HG02678 (cell line): ENCODE measurements around the gene CSNK1G1.
"Not testable (repeated sequence)": the region's sequence is repeated elsewhere in the genome, so short reads cannot be mapped to it uniquely, and the experiment has no call there.

ENCODE experiments used
- ATAC-seq: cut with Tn5 transposase; IDR thresholded peaks from one replicate; pipeline ENCODE4 v1.9.1; 2021; ENCODE audit warnings: mild to moderate bottlenecking, moderate library complexity; ENCODE audit not compliant: unreplicated experiment

Gene CSNK1G1

DNA sequence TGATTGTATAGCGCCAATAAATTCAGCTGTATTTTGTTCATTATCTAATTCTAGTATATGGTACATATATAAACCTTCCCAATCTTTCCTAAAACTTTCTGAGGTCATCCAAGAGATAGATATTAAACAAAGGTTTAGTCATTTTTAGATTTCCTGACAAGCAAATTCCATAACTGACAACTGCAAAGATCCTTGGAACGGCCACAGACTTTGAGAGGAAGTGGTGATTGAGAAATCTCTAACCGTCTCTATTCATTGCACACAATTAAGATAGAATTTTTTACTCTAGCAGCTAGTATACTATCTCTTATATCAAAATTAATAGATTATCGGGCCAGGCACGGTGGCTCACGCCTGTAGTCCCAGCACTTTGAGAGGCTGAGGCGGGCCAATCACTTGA, 4.7 kb downstream of the CSNK1G1 start:
- no peak for ATAC-seq

GRCh38 chr15:64349375-64349774, 6.6 kb downstream of the CSNK1G1 start:
- ATAC-seq: no peak

- ATAC-seq: no peak
Observed at GRCh38 chr15:64348455-64348854, 7.5 kb downstream of the CSNK1G1 start.

DNA sequence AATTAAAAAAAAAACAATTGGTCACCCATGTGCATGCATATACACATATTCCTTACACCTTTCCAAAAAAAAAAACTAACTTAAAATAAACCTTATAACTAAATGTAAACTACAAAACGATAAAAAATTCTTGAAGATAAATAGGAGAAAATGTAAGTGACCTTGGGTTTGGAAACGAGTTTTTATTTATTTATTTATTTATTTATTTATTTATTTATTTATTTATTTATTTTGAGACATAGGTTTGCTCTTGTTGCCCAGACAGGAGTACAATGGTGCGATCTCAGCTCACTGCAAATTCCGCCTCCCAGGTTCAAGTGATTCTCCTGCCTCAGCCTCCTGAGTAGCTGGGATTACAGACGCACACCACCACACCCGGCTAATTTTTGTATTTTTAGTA, 9.7 kb downstream of the CSNK1G1 start:
- ATAC-seq: not testable (repeated sequence)

GRCh38 chr15:64344651-64345294, 11.2 kb downstream of the CSNK1G1 start:
- ATAC-seq: no peak

DNA sequence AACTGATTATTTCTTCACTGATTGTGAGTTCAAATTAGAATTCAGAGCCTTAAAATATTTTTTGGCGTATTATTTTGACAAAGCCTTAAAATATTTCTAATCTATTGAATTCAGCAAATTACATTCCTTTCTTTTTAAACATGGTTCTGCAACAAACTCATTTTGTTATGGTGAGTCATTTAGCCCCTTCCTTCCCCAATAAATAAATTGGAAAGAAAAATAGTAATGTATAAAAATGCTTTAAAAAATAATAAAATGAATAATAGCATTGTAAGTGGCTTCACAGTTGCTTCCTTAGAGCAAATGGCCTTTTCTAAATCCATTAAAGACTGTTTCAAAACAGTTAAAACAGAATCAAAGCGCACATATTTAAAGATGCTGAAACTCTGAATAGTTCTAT, 12.1 kb downstream of the CSNK1G1 start:
- no peak for ATAC-seq

- no peak for ATAC-seq
Observed at GRCh38 chr15:64343222-64343621, 12.8 kb downstream of the CSNK1G1 start.

- no peak for ATAC-seq
Observed at GRCh38 chr15:64341961-64342360, 14.0 kb downstream of the CSNK1G1 start.

DNA sequence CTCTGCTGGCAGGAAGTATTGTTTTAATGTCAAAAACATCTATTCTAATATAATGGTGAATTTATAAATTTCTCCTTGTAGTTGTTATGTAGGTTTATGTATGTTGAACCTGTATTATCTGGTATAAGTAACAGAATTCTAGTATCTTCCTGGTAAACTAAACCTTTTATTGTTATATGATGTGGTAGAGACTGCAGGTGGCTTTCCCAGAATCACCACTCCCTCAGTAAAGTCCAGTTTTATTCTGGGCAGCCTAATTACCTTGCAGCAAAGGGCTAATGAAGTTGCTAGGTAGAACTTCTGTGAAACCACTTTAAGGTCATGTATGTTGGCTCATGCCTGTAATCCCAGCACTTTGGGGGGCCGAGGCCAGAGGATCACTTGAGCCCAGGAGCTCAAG, 15.6 kb downstream of the CSNK1G1 start:
- no peak for ATAC-seq

GRCh38 chr15:64337761-64338160, 18.2 kb downstream of the CSNK1G1 start:
- no peak for ATAC-seq

DNA sequence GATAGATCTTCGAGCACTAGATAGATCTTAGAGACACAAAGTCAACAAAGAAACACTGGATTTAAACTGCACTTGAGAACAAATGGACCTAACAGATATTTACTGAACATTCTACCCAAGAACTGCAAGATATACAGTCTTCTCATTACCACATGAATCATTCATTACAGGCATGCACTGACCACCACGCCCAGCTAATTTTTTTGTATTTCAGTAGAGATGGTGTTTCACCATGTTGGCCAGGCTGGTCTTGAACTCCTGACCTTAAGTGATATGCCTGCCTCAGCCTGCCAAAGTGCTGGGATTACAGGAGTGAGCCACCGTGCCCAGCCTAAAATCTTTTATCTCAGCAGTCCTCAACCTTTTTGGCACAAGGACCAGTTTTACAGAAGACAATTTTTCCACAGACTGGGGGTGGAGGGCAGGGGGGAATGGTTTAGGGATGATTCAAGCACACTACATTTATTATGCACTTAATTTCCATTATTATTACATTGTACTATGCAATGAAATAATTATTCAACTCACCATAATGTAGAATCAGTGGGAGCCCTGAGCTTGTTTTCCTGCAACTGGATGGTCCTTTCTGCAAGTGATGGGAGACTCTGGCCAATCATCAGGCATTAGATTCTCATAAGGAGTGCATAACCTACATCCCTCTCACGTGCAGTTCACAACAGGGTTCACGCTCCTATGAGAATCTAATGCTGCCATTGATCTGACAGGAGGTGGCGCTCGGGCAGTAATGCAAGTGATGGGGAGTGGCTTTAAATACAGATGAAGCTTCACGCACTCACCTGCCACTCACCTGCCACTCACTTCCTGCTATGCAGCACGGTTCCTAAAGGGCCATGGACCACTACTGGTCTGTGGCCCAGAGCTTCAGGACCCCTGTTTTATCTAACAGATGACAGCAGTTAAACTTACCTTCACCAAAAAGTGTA, 21.7 kb downstream of the CSNK1G1 start:
- no peak for ATAC-seq

- ATAC-seq: no peak
Observed at GRCh38 chr15:64333516-64333915, 22.5 kb downstream of the CSNK1G1 start.

GRCh38 chr15:64331668-64332067, 24.3 kb downstream of the CSNK1G1 start:
- not testable (repeated sequence) for ATAC-seq

DNA sequence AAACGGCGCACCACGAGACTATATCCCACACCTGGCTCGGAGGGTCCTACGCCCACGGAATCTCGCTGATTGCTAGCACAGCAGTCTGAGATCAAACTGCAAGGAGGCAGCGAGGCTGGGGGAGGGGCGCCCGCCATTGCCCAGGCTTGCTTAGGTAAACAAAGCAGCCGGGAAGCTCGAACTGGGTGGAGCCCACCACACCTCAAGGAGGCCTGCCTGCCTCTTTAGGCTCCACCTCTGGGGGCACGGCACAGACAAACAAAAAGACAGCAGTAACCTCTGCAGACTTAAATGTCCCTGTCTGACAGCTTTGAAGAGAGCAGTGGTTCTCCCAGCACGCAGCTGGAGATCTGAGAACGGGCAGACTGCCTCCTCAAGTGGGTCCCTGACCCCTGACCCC, 29.0 kb downstream of the CSNK1G1 start:
- ATAC-seq: not testable (repeated sequence)

GRCh38 chr15:64326458-64326857, 29.5 kb downstream of the CSNK1G1 start:
- not testable (repeated sequence) for ATAC-seq

GRCh38 chr15:64324165-64324877, 31.7 kb downstream of the CSNK1G1 start:
- ATAC-seq: no peak

DNA sequence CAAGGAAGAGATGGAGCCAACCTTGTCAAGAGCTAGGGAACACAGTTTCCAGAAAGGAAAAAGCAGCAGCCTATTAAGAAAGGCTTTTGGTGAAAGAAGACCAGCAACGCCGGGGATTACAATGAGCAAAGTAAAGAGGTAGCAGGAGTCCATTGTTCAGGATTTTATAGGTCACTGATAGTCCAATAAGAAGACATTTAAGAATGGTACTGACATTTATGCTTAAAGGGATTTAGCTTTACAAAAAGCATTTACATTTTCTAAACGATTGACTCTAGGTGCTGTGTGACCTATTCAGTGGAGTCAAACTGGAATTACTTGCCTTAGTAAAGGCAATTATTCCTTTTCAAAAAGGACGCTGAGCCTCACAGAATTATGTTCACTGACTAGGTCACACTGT, 40.8 kb downstream of the CSNK1G1 start:
- no peak for ATAC-seq

DNA sequence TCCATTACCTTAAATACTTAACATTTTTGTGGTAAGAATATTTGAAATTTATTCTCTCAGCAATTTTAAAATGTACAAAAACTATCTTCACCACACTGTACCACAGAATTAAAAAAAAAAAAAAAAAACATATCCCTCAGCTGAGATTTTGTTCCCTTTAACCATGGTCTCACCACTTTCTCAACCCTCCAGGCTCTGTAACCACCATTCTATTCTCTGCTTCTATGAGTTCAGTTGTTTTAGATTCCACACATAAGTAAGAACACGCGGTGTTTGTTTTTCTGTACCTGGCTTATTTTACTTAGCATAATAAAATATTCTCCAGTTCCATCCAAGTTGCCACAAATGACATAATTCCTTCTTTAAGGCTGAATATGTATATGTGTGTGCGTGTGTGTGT, 41.5 kb downstream of the CSNK1G1 start:
- no peak for ATAC-seq

GRCh38 chr15:64311566-64311965, 44.4 kb downstream of the CSNK1G1 start:
- ATAC-seq: no peak

- ATAC-seq: no peak
Observed at GRCh38 chr15:64310036-64310435, 45.9 kb downstream of the CSNK1G1 start.

GRCh38 chr15:64305261-64305660, 50.7 kb downstream of the CSNK1G1 start:
- ATAC-seq: no peak

DNA sequence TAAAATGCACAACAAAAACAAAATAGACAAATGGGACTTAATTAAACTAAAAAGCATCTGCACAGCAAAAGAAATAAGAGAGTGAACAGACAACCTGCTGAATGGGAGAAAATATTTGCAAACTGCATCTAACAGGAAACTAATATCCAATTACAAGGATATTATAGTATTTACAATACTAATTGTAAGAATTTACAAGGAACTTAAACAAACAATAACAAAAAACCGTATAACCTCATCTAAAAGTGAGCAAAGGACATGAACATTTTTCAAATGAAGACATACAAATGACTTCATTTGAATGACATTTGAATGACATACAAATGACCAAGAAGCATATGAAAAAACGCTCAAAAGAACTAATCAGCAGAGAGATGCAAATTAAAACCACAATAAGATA, 66.4 kb downstream of the CSNK1G1 start:
- no peak for ATAC-seq
